ENCODE data around the gene PSMD2.

DNA sequence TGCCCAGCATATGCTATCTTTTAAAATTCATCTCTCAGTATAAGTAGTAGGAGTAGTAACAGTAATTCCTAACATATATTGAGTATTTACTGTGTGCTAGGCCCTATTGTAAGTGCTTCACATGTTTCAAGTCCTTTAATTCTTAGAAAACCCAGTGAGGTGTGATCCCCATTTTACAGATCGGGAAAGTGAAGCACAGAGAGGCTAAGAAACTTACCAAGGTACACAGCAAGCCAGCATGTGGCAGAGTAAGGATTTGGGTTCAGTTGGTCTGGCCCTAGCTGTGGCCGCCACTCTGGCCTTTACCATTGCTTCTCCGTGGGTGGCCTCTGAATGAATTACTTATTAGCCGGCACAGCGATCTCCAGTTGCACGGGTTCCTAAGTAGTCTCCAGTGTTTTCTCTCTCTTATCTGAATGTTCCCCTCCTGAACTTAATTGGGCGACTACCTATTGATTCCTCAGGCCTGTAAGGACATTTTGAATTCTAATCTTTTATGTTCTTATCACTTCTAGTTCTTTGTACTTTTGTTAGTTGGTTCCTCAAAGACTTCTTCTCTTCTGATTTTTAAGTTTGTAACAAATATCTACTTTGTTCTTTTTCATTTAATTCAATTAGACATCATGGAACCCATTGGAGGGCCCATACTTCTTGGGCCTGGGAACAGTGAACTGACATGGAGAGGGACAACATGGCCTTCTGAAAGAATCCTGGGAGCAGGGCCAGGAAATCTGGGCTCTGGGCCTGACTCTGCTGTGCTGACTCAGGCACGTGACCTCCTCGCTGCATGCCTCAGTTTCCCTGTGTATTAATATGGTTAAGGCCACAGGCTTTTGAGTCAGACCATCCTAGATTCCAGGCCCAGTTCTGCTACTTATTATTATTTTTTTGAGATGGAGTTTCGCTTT is 50.8 kb downstream of the PSMD2 start:
- TF ChIP-seq CTCF (IDR thresholded peaks at IDR 0.05; ENCODE audit: control extremely low read depth in 1 of 3, insufficient read depth in 1 of 3, low read depth in 1 of 3, low read length in 3 of 3) (no peak), SP1 (IDR thresholded peaks at IDR 0.05; ENCODE audit: low read depth, low read length) (no peak), JUND (IDR thresholded peaks at IDR 0.05; ENCODE audit: low read length) (no peak), SUZ12 (IDR thresholded peaks at IDR 0.05; ENCODE audit: low read length) (no peak), EZH2 (IDR thresholded peaks at IDR 0.05; ENCODE audit: low read depth, low read length, severe bottlenecking) (no peak), SAP30 (IDR thresholded peaks at IDR 0.05; ENCODE audit: insufficient read depth, insufficient replicate concordance, low read length) (no peak)
- TF ChIP-seq, protein P1, sequence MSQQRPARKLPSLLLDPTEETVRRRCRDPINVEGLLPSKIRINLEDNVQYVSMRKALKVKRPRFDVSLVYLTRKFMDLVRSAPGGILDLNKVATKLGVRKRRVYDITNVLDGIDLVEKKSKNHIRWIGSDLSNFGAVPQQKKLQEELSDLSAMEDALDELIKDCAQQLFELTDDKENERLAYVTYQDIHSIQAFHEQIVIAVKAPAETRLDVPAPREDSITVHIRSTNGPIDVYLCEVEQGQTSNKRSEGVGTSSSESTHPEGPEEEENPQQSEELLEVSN (IDR thresholded peaks at IDR 0.05), result no peak

Measured in H1 (cell line).